Measurements from ENCODE around the gene DNAH17.

DNA sequence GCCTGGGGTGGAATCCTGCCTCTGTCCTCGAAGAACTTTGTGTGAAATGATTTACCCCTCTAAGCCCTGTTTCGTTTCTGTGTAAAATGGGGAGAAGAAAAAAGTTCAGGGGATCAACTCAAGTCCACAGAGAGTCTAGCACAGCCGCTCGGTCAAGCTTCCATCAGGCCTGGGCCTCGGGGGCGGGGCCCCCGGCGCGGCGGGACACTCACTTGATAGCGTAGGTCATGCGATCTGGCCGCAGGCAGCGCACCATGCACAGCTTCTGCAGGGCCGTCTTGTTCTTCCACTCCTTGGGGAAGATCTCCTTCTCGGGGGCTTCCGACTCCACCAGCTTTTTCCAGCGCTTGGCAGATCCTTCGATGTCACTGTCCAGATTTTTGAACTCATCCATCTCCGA, 132.8 kb downstream of the DNAH17 start:
- TF ChIP-seq, protein P1, sequence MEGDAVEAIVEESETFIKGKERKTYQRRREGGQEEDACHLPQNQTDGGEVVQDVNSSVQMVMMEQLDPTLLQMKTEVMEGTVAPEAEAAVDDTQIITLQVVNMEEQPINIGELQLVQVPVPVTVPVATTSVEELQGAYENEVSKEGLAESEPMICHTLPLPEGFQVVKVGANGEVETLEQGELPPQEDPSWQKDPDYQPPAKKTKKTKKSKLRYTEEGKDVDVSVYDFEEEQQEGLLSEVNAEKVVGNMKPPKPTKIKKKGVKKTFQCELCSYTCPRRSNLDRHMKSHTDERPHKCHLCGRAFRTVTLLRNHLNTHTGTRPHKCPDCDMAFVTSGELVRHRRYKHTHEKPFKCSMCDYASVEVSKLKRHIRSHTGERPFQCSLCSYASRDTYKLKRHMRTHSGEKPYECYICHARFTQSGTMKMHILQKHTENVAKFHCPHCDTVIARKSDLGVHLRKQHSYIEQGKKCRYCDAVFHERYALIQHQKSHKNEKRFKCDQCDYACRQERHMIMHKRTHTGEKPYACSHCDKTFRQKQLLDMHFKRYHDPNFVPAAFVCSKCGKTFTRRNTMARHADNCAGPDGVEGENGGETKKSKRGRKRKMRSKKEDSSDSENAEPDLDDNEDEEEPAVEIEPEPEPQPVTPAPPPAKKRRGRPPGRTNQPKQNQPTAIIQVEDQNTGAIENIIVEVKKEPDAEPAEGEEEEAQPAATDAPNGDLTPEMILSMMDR (conservative IDR thresholded peaks at IDR 0.05) = no peak
- no peak for TF ChIP-seq EZH2 (IDR thresholded peaks at IDR 0.05; ENCODE audit: low read depth)
